ENCODE measurements around the gene NCAPH2.

The NCAPH2 gene

GRCh38 chr22:50487290-50488005 is 20.6 kb upstream of the NCAPH2 start:
- TF ChIP-seq CTCF (IDR thresholded peaks at IDR 0.05; ENCODE audit: extremely low read depth, missing control alignments), result no peak
- DNase-seq (ENCODE audit: low spot score), result no peak

- no peak for TF ChIP-seq CTCF (IDR thresholded peaks at IDR 0.05; ENCODE audit: extremely low read depth, missing control alignments)
- no peak for DNase-seq (ENCODE audit: low spot score)
Measured at GRCh38 chr22:50488006-50488677, 19.9 kb upstream of the NCAPH2 start.

GRCh38 chr22:50488886-50489285 is 19.1 kb upstream of the NCAPH2 start:
- TF ChIP-seq CTCF (IDR thresholded peaks at IDR 0.05; ENCODE audit: extremely low read depth, missing control alignments), result no peak
- no peak for DNase-seq (ENCODE audit: low spot score)

GRCh38 chr22:50489363-50490243 is 18.4 kb upstream of the NCAPH2 start:
- TF ChIP-seq CTCF (IDR thresholded peaks at IDR 0.05; ENCODE audit: extremely low read depth, missing control alignments), result no peak
- DNase-seq (ENCODE audit: low spot score), result no peak

GRCh38 chr22:50490531-50491308 is 17.3 kb upstream of the NCAPH2 start:
- TF ChIP-seq CTCF (IDR thresholded peaks at IDR 0.05; ENCODE audit: extremely low read depth, missing control alignments), result no peak
- DNase-seq (ENCODE audit: low spot score), result peak; percentile 33

- no peak for DNase-seq (ENCODE audit: low spot score)
- TF ChIP-seq CTCF (IDR thresholded peaks at IDR 0.05; ENCODE audit: extremely low read depth, missing control alignments), result no peak
Measured at GRCh38 chr22:50497093-50497492, 10.9 kb upstream of the NCAPH2 start.

Data from GM20000 (cell line).